Peyer's patch (tissue), 4 donors: Measurements from ENCODE around the gene MAGI2.

ENCODE experiments used
- CTCF ChIP-seq, 6 experiments: fragments of 450-650 bp in 4 of 6; fragments of 200-600 bp in 2 of 6; sonication (generic) in 1 of 6; IDR thresholded peaks; one replicate each; pipeline ENCODE4 v1.5.1; 2017 to 2019; ENCODE audit warnings: antibody characterized with exemption in 6 of 6, mild to moderate bottlenecking in 3 of 6, moderate library complexity in 1 of 6
- POLR2A ChIP-seq, 2 donors: fragments of 450-650 bp; IDR thresholded peaks; one replicate each; pipeline ENCODE4 v1.5.1; 2017; ENCODE audit warnings: antibody characterized with exemption in 2 of 2, mild to moderate bottlenecking in 2 of 2, moderate library complexity in 2 of 2

GRCh38 chr7:79471283-79471682, 17.8 kb upstream of the MAGI2 start:
- TF ChIP-seq CTCF (IDR thresholded peaks at IDR 0.05) (no peak), POLR2A (IDR thresholded peaks at IDR 0.05) (no peak)
